Sigmoid colon (tissue), 7 donors: Measurements from ENCODE around the gene HOXC13. TPM values are rescaled to one million over a fixed set of nuclear protein-coding genes. Genes with fewer than 3 reads are reported as not detected.

Experiments used
- DNase-seq: peaks from one replicate; pipeline ENCODE4 v3.0.0-alpha.2; 2019
- H3K27ac ChIP-seq, 4 donors: fragments of 200-600 bp; sonication (generic); one replicate each; pipeline ENCODE4 v1.5.1; 2016 to 2019; ENCODE audit warnings: mild to moderate bottlenecking in 1 of 4
- H3K27me3 ChIP-seq, 3 donors: fragments of 200-600 bp; sonication (generic); one replicate each; pipeline ENCODE4 v1.5.1; 2019; ENCODE audit warnings: mild to moderate bottlenecking in 1 of 3
- H3K36me3 ChIP-seq, 4 donors: fragments of 200-600 bp; sonication (generic); one replicate each; pipeline ENCODE4 v1.5.1; 2016 to 2019
- H3K4me1 ChIP-seq, 4 donors: fragments of 200-600 bp; sonication (generic); one replicate each; pipeline ENCODE4 v1.5.1; 2017 to 2019
- H3K4me3 ChIP-seq, 4 donors: fragments of 200-600 bp; sonication (generic); one replicate each; pipeline ENCODE4 v1.5.1; 2017 to 2019; ENCODE audit warnings: mild to moderate bottlenecking in 2 of 4, moderate library complexity in 1 of 4
- H3K9me3 ChIP-seq, 4 donors: fragments of 200-600 bp in 3 of 4; sonication (generic) in 3 of 4; one replicate each; pipeline versions ENCODE4 v1.5.1 to v1.6.1; 2013 to 2019
- EP300 ChIP-seq, 4 donors: sonication (generic); formaldehyde crosslinking; IDR thresholded peaks; one replicate each; pipeline ENCODE4 v1.6.1; 2017; ENCODE audit warnings: antibody characterized with exemption in 4 of 4
- POLR2A ChIP-seq, 2 donors: fragments of 450-650 bp; IDR thresholded peaks; one replicate each; pipeline ENCODE4 v1.6.1; 2016; ENCODE audit warnings: antibody characterized with exemption in 2 of 2, mild to moderate bottlenecking in 2 of 2, moderate library complexity in 2 of 2
- POLR2AphosphoS5 ChIP-seq, 4 donors: sonication (generic); formaldehyde crosslinking; IDR thresholded peaks; one replicate each; pipeline ENCODE4 v1.6.1; 2017; ENCODE audit warnings: antibody characterized with exemption in 4 of 4
- WGBS, 2 donors: extraction: QIAGEN DNeasy Blood & Tissue Kit; methylation state at CpG; one replicate each; pipeline ENCODE4 v1.1.7; 2013; 5-methylcytosine and 5-hydroxymethylcytosine counted together
- intact Hi-C: fragments of 100-400 bp; cut with DNase I; formaldehyde crosslinking; loops from one replicate; pipeline ENCODE4 v1.15.1; 2023
- polyA plus RNA-seq, 3 donors: library from polyadenylated mRNA; stranded (reverse); fragments of 200-250 nt; gene quantifications; one replicate each; pipeline ENCODE4 v1.2.3, GENCODE V29; 2013
- total RNA-seq, 4 donors: library from RNA; depleted of rRNA; stranded (reverse); fragments of >200 nt; gene quantifications; one replicate each; pipeline ENCODE4 v1.1.0, GENCODE V29; 2016
- TF ChIP-seq, protein P1 (sequence below), 4 experiments: fragments of 450-650 bp in 3 of 4; fragments of 200-600 bp in 1 of 4; IDR thresholded peaks; one replicate each; pipeline ENCODE4 v1.5.1; 2016 to 2019; ENCODE audit warnings: antibody characterized with exemption in 4 of 4, mild to moderate bottlenecking in 3 of 4, moderate library complexity in 2 of 4
- donor health status: healthy with polysubstance abuse.
- donor health status: Bipolar disorder and iron deficiency.
- donor health status: healthy.

Gene HOXC13
- total and polyA plus RNA-seq, 7 donors, result 0.60 TPM; not detected in 6

DNA sequence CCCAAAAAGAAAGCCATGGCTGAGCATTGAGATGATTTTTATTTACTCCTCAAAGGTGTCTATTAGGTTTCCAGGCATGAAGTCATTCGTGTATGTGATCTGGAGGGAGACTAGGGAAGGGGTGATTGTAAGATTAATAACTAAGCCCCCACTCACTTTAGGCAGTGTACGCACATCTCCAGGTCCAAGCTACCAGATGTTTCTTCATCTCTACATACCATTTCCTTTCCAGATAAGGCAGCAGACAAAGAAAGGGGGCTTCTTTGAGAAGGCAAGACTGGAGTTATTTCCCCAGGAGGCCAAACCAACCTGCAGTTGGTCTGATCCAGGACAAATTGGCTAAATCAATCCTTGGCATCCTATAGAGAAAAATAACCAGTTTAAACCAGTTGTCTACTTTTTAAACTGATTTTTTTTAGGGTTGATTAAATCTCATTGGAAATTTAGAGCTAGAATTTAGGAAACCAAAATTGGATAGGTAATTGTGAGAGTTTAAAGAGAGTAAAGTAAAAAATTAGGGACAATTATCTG is 3.9 kb downstream of the HOXC13 start:
- no peak overlapping the region for H3K27ac ChIP-seq
- peaks cover 69 to 100% (median 98%) of the 10 kb centered on the region in 3 donors for H3K27me3 ChIP-seq
- WGBS, 2 donors, result 11 to 15% methylated on average over 2 of the region's 2 CpGs
- TF ChIP-seq POLR2A (IDR thresholded peaks at IDR 0.05) (no peak), EP300 (IDR thresholded peaks at IDR 0.05) (no peak), POLR2AphosphoS5 (IDR thresholded peaks at IDR 0.05) (no peak)
- TF ChIP-seq, protein P1, sequence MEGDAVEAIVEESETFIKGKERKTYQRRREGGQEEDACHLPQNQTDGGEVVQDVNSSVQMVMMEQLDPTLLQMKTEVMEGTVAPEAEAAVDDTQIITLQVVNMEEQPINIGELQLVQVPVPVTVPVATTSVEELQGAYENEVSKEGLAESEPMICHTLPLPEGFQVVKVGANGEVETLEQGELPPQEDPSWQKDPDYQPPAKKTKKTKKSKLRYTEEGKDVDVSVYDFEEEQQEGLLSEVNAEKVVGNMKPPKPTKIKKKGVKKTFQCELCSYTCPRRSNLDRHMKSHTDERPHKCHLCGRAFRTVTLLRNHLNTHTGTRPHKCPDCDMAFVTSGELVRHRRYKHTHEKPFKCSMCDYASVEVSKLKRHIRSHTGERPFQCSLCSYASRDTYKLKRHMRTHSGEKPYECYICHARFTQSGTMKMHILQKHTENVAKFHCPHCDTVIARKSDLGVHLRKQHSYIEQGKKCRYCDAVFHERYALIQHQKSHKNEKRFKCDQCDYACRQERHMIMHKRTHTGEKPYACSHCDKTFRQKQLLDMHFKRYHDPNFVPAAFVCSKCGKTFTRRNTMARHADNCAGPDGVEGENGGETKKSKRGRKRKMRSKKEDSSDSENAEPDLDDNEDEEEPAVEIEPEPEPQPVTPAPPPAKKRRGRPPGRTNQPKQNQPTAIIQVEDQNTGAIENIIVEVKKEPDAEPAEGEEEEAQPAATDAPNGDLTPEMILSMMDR (IDR thresholded peaks at IDR 0.05), result no peak
- H3K4me1 ChIP-seq, result peaks cover 0 to 25% (median 20%) of the 10 kb centered on the region in 4 donors
- no peak for DNase-seq
- no peak overlapping the region for H3K4me3 ChIP-seq
- H3K9me3 ChIP-seq, result no peaks in the 10 kb centered on the region
- H3K36me3 ChIP-seq, result no peaks in the 10 kb centered on the region
- intact Hi-C loops, result no loop called here

DNA sequence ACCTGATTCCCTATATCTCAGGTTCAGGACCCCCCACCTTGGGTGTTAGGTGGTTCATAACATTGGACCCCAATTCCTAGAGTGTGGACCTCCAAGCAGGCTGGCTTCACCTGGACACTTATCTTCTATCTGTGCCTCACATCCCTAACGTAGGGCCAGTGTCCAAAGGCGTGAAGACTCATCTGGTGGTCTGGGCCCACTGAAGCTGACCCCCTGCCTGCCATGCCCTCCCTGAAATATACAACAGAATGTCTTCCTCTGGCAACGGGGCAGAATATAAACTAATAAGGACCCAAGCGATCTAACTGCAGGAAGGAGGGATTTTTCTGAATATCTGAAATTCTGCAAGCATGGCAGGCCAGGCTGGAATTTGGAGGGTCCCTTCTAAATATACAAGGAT is 5.6 kb downstream of the HOXC13 start:
- 12 to 19% methylated on average over 4 of the region's 4 CpGs for WGBS, 2 donors
- Histone ChIP-seq H3K27ac (no peak overlapping the region), H3K36me3 (no peaks in the 10 kb centered on the region), H3K4me1 (peaks cover 0 to 11% (median 7%) of the 10 kb centered on the region in 4 donors), H3K4me3 (no peak overlapping the region), H3K27me3 (peaks cover 59 to 100% (median 97%) of the 10 kb centered on the region in 3 donors), H3K9me3 (no peaks in the 10 kb centered on the region)
- no peak for DNase-seq
- TF ChIP-seq, protein P1 (IDR thresholded peaks at IDR 0.05), result no peak
- TF ChIP-seq EP300 (IDR thresholded peaks at IDR 0.05) (no peak), POLR2A (IDR thresholded peaks at IDR 0.05) (no peak), POLR2AphosphoS5 (IDR thresholded peaks at IDR 0.05) (no peak)
- intact Hi-C loops, result no loop called here

GRCh38 chr12:53944907-53945847 is 6.5 kb downstream of the HOXC13 start:
- H3K27me3 ChIP-seq, result peaks cover 59 to 100% (median 97%) of the 10 kb centered on the region in 3 donors
- intact Hi-C loops, result no loop called here
- no peaks in the 10 kb centered on the region for H3K9me3 ChIP-seq
- TF ChIP-seq, protein P1 (IDR thresholded peaks at IDR 0.05), result no peak
- no peak for TF ChIP-seq POLR2AphosphoS5 (IDR thresholded peaks at IDR 0.05)
- no peak for DNase-seq
- H3K36me3 ChIP-seq, result no peaks in the 10 kb centered on the region
- WGBS, 2 donors, result 7 to 14% methylated on average over 51 of the region's 51 CpGs
- no peak overlapping the region for H3K27ac ChIP-seq
- H3K4me1 ChIP-seq, result peaks cover 0 to 7% (median 0%) of the 10 kb centered on the region in 4 donors
- H3K4me3 ChIP-seq, result no peak overlapping the region

DNA sequence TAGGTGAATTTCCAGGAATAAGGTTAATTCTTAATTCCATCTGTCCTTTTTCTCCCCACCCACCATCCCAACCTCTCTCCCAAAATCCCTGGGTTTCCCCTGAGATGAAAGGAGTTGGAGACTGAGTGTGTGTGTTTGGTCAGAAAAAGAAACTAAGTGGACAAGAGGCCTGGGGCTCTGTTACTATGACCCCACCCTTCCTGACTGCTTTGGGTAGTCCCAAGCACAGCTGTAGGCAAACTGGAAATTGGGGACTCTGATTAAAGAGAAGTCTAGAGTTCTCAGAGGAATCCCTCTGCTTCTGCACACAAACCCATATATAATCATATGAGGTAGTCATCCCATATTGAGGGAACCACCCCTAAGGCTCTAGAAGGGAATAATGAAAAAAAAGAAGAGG is 9.1 kb downstream of the HOXC13 start:
- intact Hi-C loops, result no loop called here
- H3K27me3 ChIP-seq, result peaks cover 68 to 100% (median 99%) of the 10 kb centered on the region in 3 donors
- no peaks in the 10 kb centered on the region for H3K9me3 ChIP-seq
- TF ChIP-seq, protein P1 (IDR thresholded peaks at IDR 0.05), result no peak
- no peaks in the 10 kb centered on the region for H3K36me3 ChIP-seq
- H3K4me1 ChIP-seq, result peaks cover 0 to 19% (median 12%) of the 10 kb centered on the region in 4 donors
- no peak overlapping the region for H3K4me3 ChIP-seq
- no peak overlapping the region for H3K27ac ChIP-seq
- no peak for DNase-seq
